HG03378 (cell line): Measurements from ENCODE around the gene GPR55.
"Not testable (repeated sequence)": the region's sequence is repeated elsewhere in the genome, so short reads cannot be mapped to it uniquely, and the experiment has no call there.

Experiments
- ATAC-seq: cut with Tn5 transposase; IDR thresholded peaks from one replicate; pipeline ENCODE4 v1.9.1; 2021; ENCODE audit warnings: mild to moderate bottlenecking, moderate library complexity; ENCODE audit not compliant: unreplicated experiment

Gene GPR55

GRCh38 chr2:230924470-230925341 is at the start of gene GPR55:
GPR55 (minus strand) TSS chr2:230925242; CDS start chr2:230910962, 14,280 bp downstream.
- ATAC-seq: peak; percentile 30

- peak; percentile 84 for ATAC-seq
Measured at GRCh38 chr2:230974096-230974913, 49.3 kb upstream of the GPR55 start.

- ATAC-seq: no peak
Measured at GRCh38 chr2:230972046-230972445, 47.0 kb upstream of the GPR55 start.

- ATAC-seq: no peak
Measured at GRCh38 chr2:230969659-230970015, 44.6 kb upstream of the GPR55 start.

- ATAC-seq: no peak
Measured at GRCh38 chr2:230968921-230969658, 44.0 kb upstream of the GPR55 start.

- ATAC-seq: not testable (repeated sequence)
Measured at GRCh38 chr2:230968314-230968713, 43.3 kb upstream of the GPR55 start.

GRCh38 chr2:230967113-230967512 is 42.1 kb upstream of the GPR55 start:
- no peak for ATAC-seq

- no peak for ATAC-seq
Measured at GRCh38 chr2:230964136-230964730, 39.2 kb upstream of the GPR55 start.

- no peak for ATAC-seq
Measured at GRCh38 chr2:230961091-230961491, 36.0 kb upstream of the GPR55 start.

GRCh38 chr2:230960026-230960425 is 35.0 kb upstream of the GPR55 start:
- ATAC-seq: no peak

- ATAC-seq: no peak
Measured at GRCh38 chr2:230958820-230959756, 34.0 kb upstream of the GPR55 start.

GRCh38 chr2:230957756-230958391 is 32.8 kb upstream of the GPR55 start:
- no peak for ATAC-seq

- peak; percentile 71 for ATAC-seq
Measured at GRCh38 chr2:230956827-230957755, 32.0 kb upstream of the GPR55 start.

- ATAC-seq: no peak
Measured at GRCh38 chr2:230955163-230955737, 30.2 kb upstream of the GPR55 start.

GRCh38 chr2:230954746-230955145 is 29.7 kb upstream of the GPR55 start:
- ATAC-seq: no peak

GRCh38 chr2:230953845-230954244 is 28.8 kb upstream of the GPR55 start:
- ATAC-seq: no peak

- no peak for ATAC-seq
Measured at GRCh38 chr2:230952226-230952956, 27.3 kb upstream of the GPR55 start.
